K562 (cell line): Measurements from ENCODE around the gene CDT1. TPM values are rescaled to one million over a fixed set of nuclear protein-coding genes. Genes with fewer than 3 reads are reported as not detected.

Source experiments
- CBFB ChIP-seq: sonication (generic); formaldehyde crosslinking; IDR thresholded peaks from 2 replicates; pipeline ENCODE4 v1.4.0; 2020; ENCODE audit warnings: mild to moderate bottlenecking, missing genetic modification reagents
- ERF ChIP-seq: fragments of 450-650 bp; formaldehyde crosslinking; IDR thresholded peaks from 2 replicates; pipeline ENCODE4 v1.4.0; 2020; ENCODE audit warnings: mild to moderate bottlenecking, mixed read lengths
- FOXA3 ChIP-seq, 2 experiments: fragments of 450-650 bp in 1 of 2; sonication (generic) in 1 of 2; formaldehyde crosslinking; IDR thresholded peaks in 1 of 2; conservative IDR thresholded peaks in 1 of 2; 2 replicates each; pipeline versions ENCODE4 v1.4.0 to v1.8.0; 2020 to 2022; ENCODE audit warnings: mild to moderate bottlenecking in 2 of 2, missing genetic modification reagents in 1 of 2
- HDAC2 ChIP-seq: fragments of 450-650 bp; IDR thresholded peaks from 2 replicates; pipeline ENCODE4 v1.6.1; 2016; ENCODE audit warnings: mild to moderate bottlenecking
- KLF6 ChIP-seq: fragments of 250-450 bp; sonication (Bioruptor Pico); IDR thresholded peaks from 2 replicates; pipeline ENCODE4 v1.4.0; 2020; ENCODE audit warnings: mild to moderate bottlenecking, moderate library complexity, borderline replicate concordance
- MAFF ChIP-seq: IDR thresholded peaks from 2 replicates; pipeline ENCODE4 v1.6.1; 2012; ENCODE audit warnings: low read length, improper control_type of control experiment
- MBD2 ChIP-seq: sonication (generic); IDR thresholded peaks from 2 replicates; pipeline ENCODE4 v1.6.1; 2016; ENCODE audit warnings: low read depth, borderline replicate concordance
- SAFB ChIP-seq: fragments of 200-400 bp; formaldehyde crosslinking; IDR thresholded peaks from 2 replicates; pipeline ENCODE4 v1.6.1; 2017; ENCODE audit warnings: low read depth, low read length, borderline replicate concordance
- TSC22D4 ChIP-seq: fragments of 450-650 bp; IDR thresholded peaks from 2 replicates; pipeline ENCODE4 v1.6.1; 2016; ENCODE audit warnings: missing genetic modification characterization, missing biosample characterization, control low read depth
- ZBTB7A ChIP-seq: IDR thresholded peaks from 2 replicates; pipeline ENCODE4 v1.6.1; 2011; ENCODE audit warnings: low read depth, mild to moderate bottlenecking, low read length, moderate library complexity, borderline replicate concordance; ENCODE audit not compliant: control insufficient read depth
- ZNF76 ChIP-seq: fragments of 250-450 bp; sonication (Bioruptor Pico); IDR thresholded peaks from 2 replicates; pipeline ENCODE4 v1.4.0; 2020; ENCODE audit warnings: mild to moderate bottlenecking, moderate library complexity, borderline replicate concordance
- ZSCAN32 ChIP-seq: fragments of 450-650 bp; formaldehyde crosslinking; IDR thresholded peaks from 2 replicates; pipeline ENCODE4 v1.4.0; 2020; ENCODE audit warnings: mild to moderate bottlenecking, moderate library complexity
- polyA plus RNA-seq, 8 experiments: library from polyadenylated mRNA; depleted of rRNA in 4 of 8; stranded (reverse) in 5 of 8; unstranded in 3 of 8; fragments of >200 nt; fragmentation: Nextera tagmentation in 2 of 8; fragmentation: Illumina TruSeq in 1 of 8; extraction: Ambion mirVana in 2 of 8; extraction: Trizol in 1 of 8; gene quantifications; 2 replicates each; pipeline versions ENCODE4 v1.2.1 to v1.2.3, GENCODE V29; 2011 to 2014; ENCODE audit warnings: inconsistent platforms in 1 of 8, missing spikeins in 1 of 8
- total RNA-seq, 7 experiments: library from RNA; depleted of rRNA in 6 of 7; stranded (reverse); fragments of >200 nt in 6 of 7; fragmentation: Illumina TruSeq in 2 of 7; extraction: Trizol in 2 of 7; gene quantifications; 2 replicates each; pipeline versions ENCODE4 v1.2.1 to v1.2.3, GENCODE V29; 2011 to 2021; ENCODE audit warnings: low replicate concordance in 1 of 7
- TF ChIP-seq, protein P1 (sequence below): fragments of 450-650 bp; IDR thresholded peaks from 2 replicates; pipeline ENCODE4 v1.6.1; 2016; ENCODE audit warnings: mild to moderate bottlenecking, moderate library complexity
- TF ChIP-seq, protein P2 (sequence below): fragments of 200-400 bp; formaldehyde crosslinking; IDR thresholded peaks from 2 replicates; pipeline ENCODE4 v1.6.1; 2017; ENCODE audit warnings: mild to moderate bottlenecking, low read depth, low read length, moderate library complexity

Gene CDT1
- total and polyA plus RNA-seq, 9 of the 15 experiments (the other 6 are each of a cell fraction or from before 2014, with no cell fraction given) = 0.92 to 178 (median 14.2) TPM

DNA sequence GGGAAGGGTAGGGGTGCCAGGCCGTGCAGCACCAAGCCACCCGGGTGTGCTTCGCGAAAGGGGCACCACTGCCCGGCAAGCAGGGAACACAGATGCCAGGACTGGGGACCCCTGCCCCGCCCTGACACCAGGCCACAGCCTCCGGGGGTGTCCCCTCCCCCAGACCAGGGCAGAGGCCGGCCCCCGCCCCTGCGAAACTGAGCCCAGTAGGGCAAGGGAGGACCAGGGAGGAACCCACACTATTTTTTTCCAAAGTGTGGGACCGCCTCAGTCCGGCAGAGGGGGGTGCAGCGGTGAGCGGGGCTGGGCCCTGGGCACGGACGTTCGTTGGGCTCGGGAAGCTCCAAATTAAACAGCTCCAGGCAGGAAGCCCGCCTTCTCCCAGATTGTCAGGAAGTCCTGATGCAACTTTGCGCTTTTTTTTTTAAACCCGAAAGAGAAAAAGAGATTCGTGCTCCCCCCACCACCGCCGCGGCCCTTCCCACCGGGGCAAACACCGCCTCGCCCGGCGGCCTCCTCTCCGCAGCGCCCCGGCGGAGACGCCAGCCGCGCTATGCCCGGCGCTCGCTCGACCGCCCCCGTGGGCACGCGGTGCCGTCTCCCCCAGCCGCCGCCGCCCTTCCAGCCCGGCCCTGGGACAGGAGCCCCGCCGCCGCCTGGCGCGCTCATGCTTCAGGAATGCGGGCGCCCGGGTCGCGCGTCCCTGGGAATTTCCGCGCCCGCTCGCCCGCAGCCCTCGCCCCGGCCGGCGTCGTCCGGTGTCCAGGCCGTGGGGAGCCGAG, 19.3 kb upstream of the CDT1 start (continued):
- TF ChIP-seq, protein P1, sequence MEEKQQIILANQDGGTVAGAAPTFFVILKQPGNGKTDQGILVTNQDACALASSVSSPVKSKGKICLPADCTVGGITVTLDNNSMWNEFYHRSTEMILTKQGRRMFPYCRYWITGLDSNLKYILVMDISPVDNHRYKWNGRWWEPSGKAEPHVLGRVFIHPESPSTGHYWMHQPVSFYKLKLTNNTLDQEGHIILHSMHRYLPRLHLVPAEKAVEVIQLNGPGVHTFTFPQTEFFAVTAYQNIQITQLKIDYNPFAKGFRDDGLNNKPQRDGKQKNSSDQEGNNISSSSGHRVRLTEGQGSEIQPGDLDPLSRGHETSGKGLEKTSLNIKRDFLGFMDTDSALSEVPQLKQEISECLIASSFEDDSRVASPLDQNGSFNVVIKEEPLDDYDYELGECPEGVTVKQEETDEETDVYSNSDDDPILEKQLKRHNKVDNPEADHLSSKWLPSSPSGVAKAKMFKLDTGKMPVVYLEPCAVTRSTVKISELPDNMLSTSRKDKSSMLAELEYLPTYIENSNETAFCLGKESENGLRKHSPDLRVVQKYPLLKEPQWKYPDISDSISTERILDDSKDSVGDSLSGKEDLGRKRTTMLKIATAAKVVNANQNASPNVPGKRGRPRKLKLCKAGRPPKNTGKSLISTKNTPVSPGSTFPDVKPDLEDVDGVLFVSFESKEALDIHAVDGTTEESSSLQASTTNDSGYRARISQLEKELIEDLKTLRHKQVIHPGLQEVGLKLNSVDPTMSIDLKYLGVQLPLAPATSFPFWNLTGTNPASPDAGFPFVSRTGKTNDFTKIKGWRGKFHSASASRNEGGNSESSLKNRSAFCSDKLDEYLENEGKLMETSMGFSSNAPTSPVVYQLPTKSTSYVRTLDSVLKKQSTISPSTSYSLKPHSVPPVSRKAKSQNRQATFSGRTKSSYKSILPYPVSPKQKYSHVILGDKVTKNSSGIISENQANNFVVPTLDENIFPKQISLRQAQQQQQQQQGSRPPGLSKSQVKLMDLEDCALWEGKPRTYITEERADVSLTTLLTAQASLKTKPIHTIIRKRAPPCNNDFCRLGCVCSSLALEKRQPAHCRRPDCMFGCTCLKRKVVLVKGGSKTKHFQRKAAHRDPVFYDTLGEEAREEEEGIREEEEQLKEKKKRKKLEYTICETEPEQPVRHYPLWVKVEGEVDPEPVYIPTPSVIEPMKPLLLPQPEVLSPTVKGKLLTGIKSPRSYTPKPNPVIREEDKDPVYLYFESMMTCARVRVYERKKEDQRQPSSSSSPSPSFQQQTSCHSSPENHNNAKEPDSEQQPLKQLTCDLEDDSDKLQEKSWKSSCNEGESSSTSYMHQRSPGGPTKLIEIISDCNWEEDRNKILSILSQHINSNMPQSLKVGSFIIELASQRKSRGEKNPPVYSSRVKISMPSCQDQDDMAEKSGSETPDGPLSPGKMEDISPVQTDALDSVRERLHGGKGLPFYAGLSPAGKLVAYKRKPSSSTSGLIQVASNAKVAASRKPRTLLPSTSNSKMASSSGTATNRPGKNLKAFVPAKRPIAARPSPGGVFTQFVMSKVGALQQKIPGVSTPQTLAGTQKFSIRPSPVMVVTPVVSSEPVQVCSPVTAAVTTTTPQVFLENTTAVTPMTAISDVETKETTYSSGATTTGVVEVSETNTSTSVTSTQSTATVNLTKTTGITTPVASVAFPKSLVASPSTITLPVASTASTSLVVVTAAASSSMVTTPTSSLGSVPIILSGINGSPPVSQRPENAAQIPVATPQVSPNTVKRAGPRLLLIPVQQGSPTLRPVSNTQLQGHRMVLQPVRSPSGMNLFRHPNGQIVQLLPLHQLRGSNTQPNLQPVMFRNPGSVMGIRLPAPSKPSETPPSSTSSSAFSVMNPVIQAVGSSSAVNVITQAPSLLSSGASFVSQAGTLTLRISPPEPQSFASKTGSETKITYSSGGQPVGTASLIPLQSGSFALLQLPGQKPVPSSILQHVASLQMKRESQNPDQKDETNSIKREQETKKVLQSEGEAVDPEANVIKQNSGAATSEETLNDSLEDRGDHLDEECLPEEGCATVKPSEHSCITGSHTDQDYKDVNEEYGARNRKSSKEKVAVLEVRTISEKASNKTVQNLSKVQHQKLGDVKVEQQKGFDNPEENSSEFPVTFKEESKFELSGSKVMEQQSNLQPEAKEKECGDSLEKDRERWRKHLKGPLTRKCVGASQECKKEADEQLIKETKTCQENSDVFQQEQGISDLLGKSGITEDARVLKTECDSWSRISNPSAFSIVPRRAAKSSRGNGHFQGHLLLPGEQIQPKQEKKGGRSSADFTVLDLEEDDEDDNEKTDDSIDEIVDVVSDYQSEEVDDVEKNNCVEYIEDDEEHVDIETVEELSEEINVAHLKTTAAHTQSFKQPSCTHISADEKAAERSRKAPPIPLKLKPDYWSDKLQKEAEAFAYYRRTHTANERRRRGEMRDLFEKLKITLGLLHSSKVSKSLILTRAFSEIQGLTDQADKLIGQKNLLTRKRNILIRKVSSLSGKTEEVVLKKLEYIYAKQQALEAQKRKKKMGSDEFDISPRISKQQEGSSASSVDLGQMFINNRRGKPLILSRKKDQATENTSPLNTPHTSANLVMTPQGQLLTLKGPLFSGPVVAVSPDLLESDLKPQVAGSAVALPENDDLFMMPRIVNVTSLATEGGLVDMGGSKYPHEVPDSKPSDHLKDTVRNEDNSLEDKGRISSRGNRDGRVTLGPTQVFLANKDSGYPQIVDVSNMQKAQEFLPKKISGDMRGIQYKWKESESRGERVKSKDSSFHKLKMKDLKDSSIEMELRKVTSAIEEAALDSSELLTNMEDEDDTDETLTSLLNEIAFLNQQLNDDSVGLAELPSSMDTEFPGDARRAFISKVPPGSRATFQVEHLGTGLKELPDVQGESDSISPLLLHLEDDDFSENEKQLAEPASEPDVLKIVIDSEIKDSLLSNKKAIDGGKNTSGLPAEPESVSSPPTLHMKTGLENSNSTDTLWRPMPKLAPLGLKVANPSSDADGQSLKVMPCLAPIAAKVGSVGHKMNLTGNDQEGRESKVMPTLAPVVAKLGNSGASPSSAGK = no peak
- TF ChIP-seq HDAC2 (no peak), CBFB (CRISPR knock-in tag) (no peak), ZNF76 (CRISPR knock-in tag) (no peak), MAFF (no peak), SAFB (peak; percentile 44; the same call in 1 of the 2 replicates), TSC22D4 (tag) (no peak), ZSCAN32 (CRISPR knock-in tag) (no peak), ERF (CRISPR knock-in tag) (0 out of 2 replicates have a peak, but pooled peaks have one; percentile 40), MBD2 (no peak), FOXA3 (CRISPR knock-in tag; conservative IDR thresholded peaks at IDR 0.05 in 1 of 2, IDR thresholded peaks at IDR 0.05 in 1 of 2) (no peak), KLF6 (CRISPR knock-in tag) (no peak), ZBTB7A (peak; percentile 64)
- TF ChIP-seq, protein P2, sequence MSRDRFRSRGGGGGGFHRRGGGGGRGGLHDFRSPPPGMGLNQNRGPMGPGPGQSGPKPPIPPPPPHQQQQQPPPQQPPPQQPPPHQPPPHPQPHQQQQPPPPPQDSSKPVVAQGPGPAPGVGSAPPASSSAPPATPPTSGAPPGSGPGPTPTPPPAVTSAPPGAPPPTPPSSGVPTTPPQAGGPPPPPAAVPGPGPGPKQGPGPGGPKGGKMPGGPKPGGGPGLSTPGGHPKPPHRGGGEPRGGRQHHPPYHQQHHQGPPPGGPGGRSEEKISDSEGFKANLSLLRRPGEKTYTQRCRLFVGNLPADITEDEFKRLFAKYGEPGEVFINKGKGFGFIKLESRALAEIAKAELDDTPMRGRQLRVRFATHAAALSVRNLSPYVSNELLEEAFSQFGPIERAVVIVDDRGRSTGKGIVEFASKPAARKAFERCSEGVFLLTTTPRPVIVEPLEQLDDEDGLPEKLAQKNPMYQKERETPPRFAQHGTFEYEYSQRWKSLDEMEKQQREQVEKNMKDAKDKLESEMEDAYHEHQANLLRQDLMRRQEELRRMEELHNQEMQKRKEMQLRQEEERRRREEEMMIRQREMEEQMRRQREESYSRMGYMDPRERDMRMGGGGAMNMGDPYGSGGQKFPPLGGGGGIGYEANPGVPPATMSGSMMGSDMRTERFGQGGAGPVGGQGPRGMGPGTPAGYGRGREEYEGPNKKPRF = no peak
